ENCODE data around the gene AMN.

AMN gene

GRCh38 chr14:102944448-102945330 is 22.2 kb downstream of the AMN start:
- DNase-seq (ENCODE audit: low read depth) = no peak

GRCh38 chr14:102945346-102946130 is 23.1 kb downstream of the AMN start:
- DNase-seq (ENCODE audit: low read depth) = no peak

- no peak for DNase-seq (ENCODE audit: low read depth)
These were observed 25.0 kb downstream of the AMN start for GRCh38 chr14:102947321-102948103.

- no peak for DNase-seq (ENCODE audit: low read depth)
These were observed 26.2 kb downstream of the AMN start for GRCh38 chr14:102948698-102949061.

- DNase-seq (ENCODE audit: low read depth) = no peak
These were observed 26.8 kb downstream of the AMN start for GRCh38 chr14:102949062-102949800.

- DNase-seq (ENCODE audit: low read depth) = no peak
These were observed 27.5 kb downstream of the AMN start for GRCh38 chr14:102949801-102950451.

- no peak for DNase-seq (ENCODE audit: low read depth)
These were observed 28.6 kb downstream of the AMN start for GRCh38 chr14:102951034-102951433.

- DNase-seq (ENCODE audit: low read depth) = no peak
These were observed 29.3 kb downstream of the AMN start for GRCh38 chr14:102951799-102952198.

- no peak for DNase-seq (ENCODE audit: low read depth)
These were observed 29.8 kb downstream of the AMN start for GRCh38 chr14:102952276-102952675.

GRCh38 chr14:102953100-102953499 is 30.6 kb downstream of the AMN start:
- no peak for DNase-seq (ENCODE audit: low read depth)

GRCh38 chr14:102954081-102954789 is 31.8 kb downstream of the AMN start:
- no peak for DNase-seq (ENCODE audit: low read depth)

GRCh38 chr14:102955636-102956408 is 33.4 kb downstream of the AMN start:
- DNase-seq (ENCODE audit: low read depth) = no peak

GRCh38 chr14:102957222-102957621 is 34.8 kb downstream of the AMN start:
- no peak for DNase-seq (ENCODE audit: low read depth)

GRCh38 chr14:102958461-102958860 is 36.0 kb downstream of the AMN start:
- no peak for DNase-seq (ENCODE audit: low read depth)

- DNase-seq (ENCODE audit: low read depth) = no peak
These were observed 39.7 kb downstream of the AMN start for GRCh38 chr14:102962111-102962627.

- no peak for DNase-seq (ENCODE audit: low read depth)
These were observed 41.8 kb downstream of the AMN start for GRCh38 chr14:102964152-102964730.

- DNase-seq (ENCODE audit: low read depth) = no peak
These were observed 42.8 kb downstream of the AMN start for GRCh38 chr14:102965282-102965681.

GRCh38 chr14:102965971-102966655 is 43.6 kb downstream of the AMN start:
- DNase-seq (ENCODE audit: low read depth) = no peak
